ENCODE data around the gene RAPGEF1.

The RAPGEF1 gene

DNA sequence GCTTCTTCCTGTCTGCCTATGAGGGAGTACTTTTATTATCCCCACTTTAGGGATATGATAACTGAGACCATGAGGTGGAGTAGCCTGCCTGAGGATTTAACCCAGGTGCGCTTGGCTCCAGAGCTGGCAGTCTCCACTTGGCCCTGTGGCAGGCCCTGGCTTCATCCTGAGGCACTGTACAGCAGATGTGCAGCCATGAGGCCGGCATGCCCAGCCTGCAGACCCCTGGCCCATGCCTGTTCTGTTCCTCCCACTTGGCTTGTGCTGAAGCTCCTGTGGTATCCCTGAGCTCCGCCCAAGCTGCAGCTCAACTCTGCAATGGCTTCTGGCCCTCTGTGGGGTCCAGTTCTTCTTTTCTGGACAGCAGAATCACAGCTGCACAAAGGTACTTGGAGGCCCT, 31.8 kb upstream of the RAPGEF1 start:
- Histone ChIP-seq H3K4me2 (ENCODE audit: low read depth, low read length, poor library complexity, severe bottlenecking) (no peak overlapping the region), H3K27me3 (ENCODE audit: low read length) (no peaks in the 10 kb centered on the region), H3K9ac (ENCODE audit: low read length) (no peak overlapping the region), H3K27ac (ENCODE audit: low read depth, low read length) (no peak overlapping the region), H2AFZ (ENCODE audit: low read depth, low read length, severe bottlenecking) (no peak overlapping the region), H3K9me3 (ENCODE audit: insufficient read depth, low read length) (no peaks in the 10 kb centered on the region), H3K79me2 (ENCODE audit: insufficient read depth, low read length) (no peaks in the 10 kb centered on the region), H3K9me2 (replicated peaks; ENCODE audit: insufficient read depth, low read length) (no peaks in the 10 kb centered on the region), H3K4me3 (ENCODE audit: insufficient read depth, low read length, poor library complexity, severe bottlenecking) (no peak overlapping the region), H4K20me1 (ENCODE audit: low read depth, low read length) (no peaks in the 10 kb centered on the region), H3K36me3 (ENCODE audit: low read length) (no peaks in the 10 kb centered on the region), H3F3A (ENCODE audit: insufficient read depth) (no peaks in the 10 kb centered on the region)
- TF ChIP-seq EZH2phosphoT487 (conservative IDR thresholded peaks at IDR 0.05; ENCODE audit: low read length) (no peak), CTCF (IDR thresholded peaks at IDR 0.05; ENCODE audit: insufficient read depth, low read length, poor library complexity, severe bottlenecking) (no peak)

- no peaks in the 10 kb centered on the region for H3K79me2 ChIP-seq (ENCODE audit: insufficient read depth, low read length)
- H3F3A ChIP-seq (ENCODE audit: insufficient read depth): no peaks in the 10 kb centered on the region
- no peaks in the 10 kb centered on the region for H3K9me3 ChIP-seq (ENCODE audit: insufficient read depth, low read length)
- H3K36me3 ChIP-seq (ENCODE audit: low read length): no peaks in the 10 kb centered on the region
- no peak overlapping the region for H3K4me3 ChIP-seq (ENCODE audit: insufficient read depth, low read length, poor library complexity, severe bottlenecking)
- TF ChIP-seq EZH2phosphoT487 (conservative IDR thresholded peaks at IDR 0.05; ENCODE audit: low read length) (no peak), CTCF (IDR thresholded peaks at IDR 0.05; ENCODE audit: insufficient read depth, low read length, poor library complexity, severe bottlenecking) (no peak)
- H3K9ac ChIP-seq (ENCODE audit: low read length): no peak overlapping the region
- H2AFZ ChIP-seq (ENCODE audit: low read depth, low read length, severe bottlenecking): no peak overlapping the region
- H3K27ac ChIP-seq (ENCODE audit: low read depth, low read length): no peak overlapping the region
- H4K20me1 ChIP-seq (ENCODE audit: low read depth, low read length): no peaks in the 10 kb centered on the region
- no peaks in the 10 kb centered on the region for H3K27me3 ChIP-seq (ENCODE audit: low read length)
- H3K9me2 ChIP-seq (replicated peaks; ENCODE audit: insufficient read depth, low read length): no peaks in the 10 kb centered on the region
- no peak overlapping the region for H3K4me2 ChIP-seq (ENCODE audit: low read depth, low read length, poor library complexity, severe bottlenecking)
Measured at GRCh38 chr9:131769361-131769760, 29.5 kb upstream of the RAPGEF1 start.

- H3F3A ChIP-seq (ENCODE audit: insufficient read depth): no peaks in the 10 kb centered on the region
- H3K9me3 ChIP-seq (ENCODE audit: insufficient read depth, low read length): no peaks in the 10 kb centered on the region
- TF ChIP-seq CTCF (IDR thresholded peaks at IDR 0.05; ENCODE audit: insufficient read depth, low read length, poor library complexity, severe bottlenecking): no peak
- no peak for TF ChIP-seq EZH2phosphoT487 (conservative IDR thresholded peaks at IDR 0.05; ENCODE audit: low read length)
- no peaks in the 10 kb centered on the region for H3K27me3 ChIP-seq (ENCODE audit: low read length)
- H3K4me3 ChIP-seq (ENCODE audit: insufficient read depth, low read length, poor library complexity, severe bottlenecking): no peak overlapping the region
- H3K9ac ChIP-seq (ENCODE audit: low read length): no peak overlapping the region
- H3K27ac ChIP-seq (ENCODE audit: low read depth, low read length): no peak overlapping the region
- no peak overlapping the region for H2AFZ ChIP-seq (ENCODE audit: low read depth, low read length, severe bottlenecking)
- no peaks in the 10 kb centered on the region for H4K20me1 ChIP-seq (ENCODE audit: low read depth, low read length)
- H3K4me2 ChIP-seq (ENCODE audit: low read depth, low read length, poor library complexity, severe bottlenecking): no peak overlapping the region
- no peaks in the 10 kb centered on the region for H3K79me2 ChIP-seq (ENCODE audit: insufficient read depth, low read length)
- no peaks in the 10 kb centered on the region for H3K9me2 ChIP-seq (replicated peaks; ENCODE audit: insufficient read depth, low read length)
- no peaks in the 10 kb centered on the region for H3K36me3 ChIP-seq (ENCODE audit: low read length)
Measured at GRCh38 chr9:131764568-131764967, 24.7 kb upstream of the RAPGEF1 start.

Measured in SU-DHL-6 (cell line).